Karpas-422 (cell line): ENCODE measurements around the gene LRRFIP1. TPM values are rescaled to one million over a fixed set of nuclear protein-coding genes. Genes with fewer than 3 reads are reported as not detected.

Experiments used
- DNase-seq: peaks from one replicate; pipeline ENCODE4 v3.0.0-alpha.2; 2015
- H2AFZ ChIP-seq: fragments of 200-600 bp; sonication (generic); 2 replicates; pipeline ENCODE4 v1.6.1; 2014; ENCODE audit warnings: antibody characterized with exemption, low read length, mixed read lengths
- H3K27ac ChIP-seq: fragments of 200-600 bp; sonication (generic); 2 replicates; pipeline ENCODE4 v1.5.1; 2014; ENCODE audit warnings: mild to moderate bottlenecking, low read length, moderate library complexity
- H3K27me3 ChIP-seq: fragments of 200-600 bp; sonication (generic); 2 replicates; pipeline ENCODE4 v1.6.1; 2014; ENCODE audit warnings: low read length, mixed read lengths
- H3K36me3 ChIP-seq: fragments of 200-600 bp; sonication (generic); 2 replicates; pipeline ENCODE4 v1.6.1; 2014; ENCODE audit warnings: low read length, mixed read lengths; ENCODE audit not compliant: insufficient read depth
- H3K4me1 ChIP-seq: fragments of 200-600 bp; sonication (generic); 2 replicates; pipeline ENCODE4 v1.6.1; 2014; ENCODE audit warnings: mild to moderate bottlenecking, low read length, mixed read lengths
- H3K4me2 ChIP-seq: fragments of 200-600 bp; sonication (generic); 2 replicates; pipeline ENCODE4 v1.6.1; 2014; ENCODE audit warnings: low read length, low read depth, mild to moderate bottlenecking; ENCODE audit not compliant: poor library complexity, severe bottlenecking
- H3K4me3 ChIP-seq: fragments of 200-600 bp; sonication (generic); 2 replicates; pipeline ENCODE4 v1.5.1; 2014; ENCODE audit warnings: mild to moderate bottlenecking, antibody characterized with exemption, low read length, mixed read lengths
- H3K79me2 ChIP-seq: fragments of 200-600 bp; sonication (generic); 2 replicates; pipeline ENCODE4 v1.6.1; 2014; ENCODE audit warnings: mild to moderate bottlenecking, low read length, mixed read lengths
- H3K9ac ChIP-seq: fragments of 200-600 bp; sonication (generic); 2 replicates; pipeline ENCODE4 v1.6.0; 2014; ENCODE audit warnings: low read length
- H3K9me2 ChIP-seq: fragments of 200-600 bp; sonication (generic), shearing (Covaris generic); replicated peaks from 2 replicates; pipeline ENCODE4 v1.6.0; 2014; ENCODE audit warnings: mild to moderate bottlenecking, low read length, moderate library complexity; ENCODE audit not compliant: insufficient read depth
- H3K9me3 ChIP-seq: fragments of 300-700, 200-600 bp; sonication (generic); 2 replicates; pipeline ENCODE4 v1.6.1; 2014; ENCODE audit warnings: low read length, mixed read lengths
- H4K20me1 ChIP-seq: fragments of 200-600 bp; sonication (generic); 2 replicates; pipeline ENCODE4 v1.6.1; 2014; ENCODE audit warnings: mild to moderate bottlenecking, antibody characterized with exemption, low read length, low read depth; ENCODE audit not compliant: insufficient read depth
- total RNA-seq: library from RNA; depleted of rRNA; stranded (reverse); fragments of >200 nt; shearing (Covaris generic); gene quantifications from 2 replicates; pipeline ENCODE4 v1.2.3, GENCODE V29; 2014; ENCODE audit warnings: low replicate concordance

LRRFIP1 gene
- total RNA-seq, 1 experiment from 2014 or later, result 29.9 TPM

- no peak overlapping the region for H3K4me2 ChIP-seq
- H2AFZ ChIP-seq, result no peak overlapping the region
- no peaks in the 10 kb centered on the region for H3K36me3 ChIP-seq
- H3K9me2 ChIP-seq, result no peaks in the 10 kb centered on the region
- no peaks in the 10 kb centered on the region for H3K9me3 ChIP-seq
- no peak for DNase-seq
- no peaks in the 10 kb centered on the region for H3K27me3 ChIP-seq
- no peaks in the 10 kb centered on the region for H4K20me1 ChIP-seq
- H3K9ac ChIP-seq, result no peak overlapping the region
- no peak overlapping the region for H3K27ac ChIP-seq
- no peak overlapping the region for H3K4me3 ChIP-seq
- no peaks in the 10 kb centered on the region for H3K79me2 ChIP-seq
- no peaks in the 10 kb centered on the region for H3K4me1 ChIP-seq
These were observed 3.8 kb downstream of the LRRFIP1 start for GRCh38 chr2:237631007-237631785.

GRCh38 chr2:237631801-237632585 lies 4.6 kb downstream of the LRRFIP1 start:
- no peak overlapping the region for H3K4me3 ChIP-seq
- no peaks in the 10 kb centered on the region for H4K20me1 ChIP-seq
- no peaks in the 10 kb centered on the region for H3K79me2 ChIP-seq
- no peak overlapping the region for H3K4me2 ChIP-seq
- no peak overlapping the region for H3K27ac ChIP-seq
- H3K36me3 ChIP-seq, result no peaks in the 10 kb centered on the region
- no peaks in the 10 kb centered on the region for H3K27me3 ChIP-seq
- no peaks in the 10 kb centered on the region for H3K9me2 ChIP-seq
- H3K9ac ChIP-seq, result no peak overlapping the region
- no peaks in the 10 kb centered on the region for H3K9me3 ChIP-seq
- H2AFZ ChIP-seq, result no peak overlapping the region
- no peaks in the 10 kb centered on the region for H3K4me1 ChIP-seq
- DNase-seq, result no peak

GRCh38 chr2:237633061-237633561 lies 5.7 kb downstream of the LRRFIP1 start:
- H3K9me2 ChIP-seq, result no peaks in the 10 kb centered on the region
- no peak overlapping the region for H3K4me3 ChIP-seq
- H3K79me2 ChIP-seq, result no peaks in the 10 kb centered on the region
- no peak overlapping the region for H3K9ac ChIP-seq
- no peaks in the 10 kb centered on the region for H3K9me3 ChIP-seq
- H3K4me1 ChIP-seq, result no peaks in the 10 kb centered on the region
- no peaks in the 10 kb centered on the region for H3K27me3 ChIP-seq
- H4K20me1 ChIP-seq, result no peaks in the 10 kb centered on the region
- no peaks in the 10 kb centered on the region for H3K36me3 ChIP-seq
- H3K27ac ChIP-seq, result no peak overlapping the region
- H3K4me2 ChIP-seq, result no peak overlapping the region
- DNase-seq, result no peak
- no peak overlapping the region for H2AFZ ChIP-seq

GRCh38 chr2:237636578-237636977 lies 9.2 kb downstream of the LRRFIP1 start:
- no peaks in the 10 kb centered on the region for H3K36me3 ChIP-seq
- no peak overlapping the region for H3K9ac ChIP-seq
- no peaks in the 10 kb centered on the region for H3K9me2 ChIP-seq
- H3K4me3 ChIP-seq, result no peak overlapping the region
- H3K4me1 ChIP-seq, result no peaks in the 10 kb centered on the region
- DNase-seq, result no peak
- H2AFZ ChIP-seq, result no peak overlapping the region
- H3K79me2 ChIP-seq, result no peaks in the 10 kb centered on the region
- H3K27ac ChIP-seq, result no peak overlapping the region
- H3K9me3 ChIP-seq, result no peaks in the 10 kb centered on the region
- no peaks in the 10 kb centered on the region for H4K20me1 ChIP-seq
- H3K27me3 ChIP-seq, result no peaks in the 10 kb centered on the region
- no peak overlapping the region for H3K4me2 ChIP-seq

GRCh38 chr2:237637429-237638135 lies 10.2 kb downstream of the LRRFIP1 start:
- Histone ChIP-seq H3K4me1 (no peaks in the 10 kb centered on the region), H2AFZ (no peak overlapping the region), H3K79me2 (no peaks in the 10 kb centered on the region), H3K9me3 (no peaks in the 10 kb centered on the region), H3K9me2 (no peaks in the 10 kb centered on the region), H3K27ac (no peak overlapping the region), H3K4me3 (no peak overlapping the region), H3K4me2 (no peak overlapping the region), H3K9ac (no peak overlapping the region), H3K27me3 (no peaks in the 10 kb centered on the region), H4K20me1 (no peaks in the 10 kb centered on the region), H3K36me3 (no peaks in the 10 kb centered on the region)
- no peak for DNase-seq

GRCh38 chr2:237638176-237638575 lies 10.8 kb downstream of the LRRFIP1 start:
- Histone ChIP-seq H4K20me1 (no peaks in the 10 kb centered on the region), H3K9me2 (no peaks in the 10 kb centered on the region), H3K4me2 (no peak overlapping the region), H3K79me2 (no peaks in the 10 kb centered on the region), H3K9ac (no peak overlapping the region), H3K4me1 (no peaks in the 10 kb centered on the region), H3K36me3 (no peaks in the 10 kb centered on the region), H3K27ac (no peak overlapping the region), H3K4me3 (no peak overlapping the region), H3K9me3 (no peaks in the 10 kb centered on the region), H3K27me3 (no peaks in the 10 kb centered on the region), H2AFZ (no peak overlapping the region)
- DNase-seq, result no peak

- DNase-seq, result no peak
- Histone ChIP-seq H3K4me2 (no peak overlapping the region), H4K20me1 (no peaks in the 10 kb centered on the region), H3K9me2 (no peaks in the 10 kb centered on the region), H2AFZ (no peak overlapping the region), H3K9ac (no peak overlapping the region), H3K36me3 (no peaks in the 10 kb centered on the region), H3K9me3 (no peaks in the 10 kb centered on the region), H3K79me2 (no peaks in the 10 kb centered on the region), H3K4me3 (no peak overlapping the region), H3K4me1 (no peaks in the 10 kb centered on the region), H3K27me3 (no peaks in the 10 kb centered on the region), H3K27ac (no peak overlapping the region)
These were observed 11.9 kb downstream of the LRRFIP1 start for GRCh38 chr2:237639052-237639835.
